GM12878 (cell line): ENCODE measurements around the gene SMIM22. TPM values are rescaled to one million over a fixed set of nuclear protein-coding genes. Genes with fewer than 3 reads are reported as not detected.

Experiments used
- CHD4 ChIP-seq: fragments of 200-600 bp; sonication (generic); IDR thresholded peaks from 2 replicates; pipeline ENCODE4 v1.6.1; 2016; ENCODE audit warnings: mild to moderate bottlenecking
- DPF2 ChIP-seq: fragments of 450-650 bp; IDR thresholded peaks from 2 replicates; pipeline ENCODE4 v1.6.1; 2017; ENCODE audit warnings: mild to moderate bottlenecking
- ESRRA ChIP-seq: IDR thresholded peaks from 2 replicates; pipeline ENCODE4 v1.6.1; 2012; ENCODE audit warnings: mild to moderate bottlenecking, low read length, improper control_type of control experiment
- GATAD2B ChIP-seq: fragments of 450-650 bp; conservative IDR thresholded peaks from 2 replicates; pipeline ENCODE4 v1.6.1; 2017; ENCODE audit warnings: low read depth, mild to moderate bottlenecking, moderate library complexity
- HDAC2 ChIP-seq: fragments of 200-600 bp; sonication (generic); IDR thresholded peaks from 2 replicates; pipeline ENCODE4 v1.6.1; 2017
- HDAC6 ChIP-seq: fragments of 200-600 bp; sonication (generic); IDR thresholded peaks from one replicate; pipeline ENCODE4 v1.8.0; 2017; ENCODE audit warnings: antibody characterized with exemption; ENCODE audit not compliant: unreplicated experiment
- IKZF2 ChIP-seq, 2 experiments: fragments of 450-650 bp; IDR thresholded peaks; 2 replicates each; pipeline ENCODE4 v1.6.1; 2017; ENCODE audit warnings: mild to moderate bottlenecking in 2 of 2, moderate library complexity in 2 of 2
- NR2C2 ChIP-seq: IDR thresholded peaks from 2 replicates; pipeline ENCODE4 v1.6.1; 2011; ENCODE audit warnings: borderline replicate concordance, low read depth; ENCODE audit not compliant: control insufficient read depth, insufficient read length
- NRF1 ChIP-seq: conservative IDR thresholded peaks from 2 replicates; pipeline ENCODE4 v1.6.1; 2011; ENCODE audit warnings: mild to moderate bottlenecking, low read depth, low read length, improper control_type of control experiment
- PML ChIP-seq: IDR thresholded peaks from 2 replicates; pipeline ENCODE4 v1.6.1; 2012; ENCODE audit warnings: low read length, inconsistent platforms
- REST ChIP-seq: IDR thresholded peaks from 2 replicates; pipeline ENCODE4 v1.6.1; 2012; ENCODE audit warnings: mild to moderate bottlenecking, low read depth, low read length
- RUNX3 ChIP-seq: IDR thresholded peaks from 2 replicates; pipeline ENCODE4 v1.6.1; 2012; ENCODE audit warnings: low read length, inconsistent platforms
- SMC3 ChIP-seq: IDR thresholded peaks from 2 replicates; pipeline ENCODE4 v1.6.1; 2011; ENCODE audit warnings: low read length, improper control_type of control experiment, borderline replicate concordance
- SP1 ChIP-seq: IDR thresholded peaks from one replicate; pipeline ENCODE4 v1.6.1; 2011; ENCODE audit warnings: low read depth, low read length
- SREBF1 ChIP-seq: IDR thresholded peaks from 2 replicates; pipeline ENCODE4 v1.6.1; 2012; ENCODE audit warnings: mild to moderate bottlenecking, low read length
- STAT3 ChIP-seq: IDR thresholded peaks from 2 replicates; pipeline ENCODE4 v1.6.1; 2011; ENCODE audit warnings: low read depth, low read length, improper control_type of control experiment
- SUZ12 ChIP-seq: fragments of 200-600 bp; sonication (generic); IDR thresholded peaks from one replicate; pipeline ENCODE4 v1.6.1; 2018; ENCODE audit warnings: antibody characterized with exemption, mild to moderate bottlenecking; ENCODE audit not compliant: unreplicated experiment
- ZBTB11 ChIP-seq: fragments of 450-650 bp; formaldehyde crosslinking; IDR thresholded peaks from 2 replicates; pipeline ENCODE4 v1.5.0; 2022; ENCODE audit warnings: mild to moderate bottlenecking, missing genetic modification characterization
- ZBTB4 ChIP-seq: fragments of 450-650 bp; formaldehyde crosslinking; IDR thresholded peaks from 2 replicates; pipeline ENCODE4 v1.4.0; 2022; ENCODE audit warnings: mild to moderate bottlenecking, moderate library complexity
- ZNF217 ChIP-seq: fragments of 450-650 bp; IDR thresholded peaks from 2 replicates; pipeline ENCODE4 v1.6.1; 2017; ENCODE audit warnings: antibody characterized with exemption, mild to moderate bottlenecking
- ZNF24 ChIP-seq: fragments of 450-650 bp; IDR thresholded peaks from 2 replicates; pipeline ENCODE4 v1.6.1; 2017; ENCODE audit warnings: antibody characterized with exemption, mild to moderate bottlenecking
- polyA plus RNA-seq, 11 experiments: library from polyadenylated mRNA; depleted of rRNA in 4 of 11; unstranded in 6 of 11; stranded (reverse) in 5 of 11; fragments of >200 nt; fragmentation: Nextera tagmentation in 4 of 11; fragmentation: Illumina TruSeq in 1 of 11; extraction: Ambion mirVana in 4 of 11; extraction: Trizol in 1 of 11; gene quantifications; 1 replicate in 1 of 11; 2 replicates in 10 of 11; pipeline versions ENCODE4 v1.2.1 to v1.2.3, GENCODE V29; 2011 to 2016; ENCODE audit warnings: inconsistent platforms in 2 of 11, missing spikeins in 2 of 11, low read depth in 1 of 11
- total RNA-seq, 4 experiments: library from RNA; depleted of rRNA in 3 of 4; stranded (reverse); fragments of >200 nt in 3 of 4; fragmentation: Illumina TruSeq in 1 of 4; extraction: Trizol in 1 of 4; gene quantifications; 2 replicates each; pipeline versions ENCODE4 v1.2.1 to v1.2.3, GENCODE V29; 2013 to 2021

The SMIM22 gene
- total and polyA plus RNA-seq, 10 of the 15 experiments (the other 5 are each of a cell fraction or from before 2014, with no cell fraction given): 0.83 TPM; not detected in 9

- no peak for TF ChIP-seq ZBTB4 (CRISPR knock-in tag)
- TF ChIP-seq NRF1: no peak
- no peak for TF ChIP-seq ESRRA
- TF ChIP-seq SREBF1: no peak
- TF ChIP-seq STAT3: no peak
- no peak for TF ChIP-seq ZBTB11 (CRISPR knock-in tag)
- peak; percentile 43; the same call in 1 of the 2 replicates for TF ChIP-seq ZNF217
- no peak for TF ChIP-seq NR2C2
- TF ChIP-seq RUNX3: peak; percentile 98
- no peak for TF ChIP-seq SUZ12
- no peak for TF ChIP-seq PML
- TF ChIP-seq ZNF24: no peak
- TF ChIP-seq IKZF2 (IDR thresholded peaks at IDR 0.05): no peak
- peak; percentile 97 for TF ChIP-seq GATAD2B
- peak; percentile 93 for TF ChIP-seq SP1
- no peak for TF ChIP-seq SMC3
- TF ChIP-seq HDAC6: no peak
- no peak for TF ChIP-seq CHD4
- TF ChIP-seq HDAC2: no peak
- no peak for TF ChIP-seq REST
- TF ChIP-seq DPF2: 0 out of 2 replicates have a peak, but pooled peaks have one; percentile 65
Observed at GRCh38 chr16:4766875-4767628, 28.1 kb upstream of the SMIM22 start, which contains the start of gene ZNF500 (continued).
